GM08714 (cell line): ENCODE results near the gene SAMD14.
A peak's percentile ranks its signal among the peaks of the same experiment; 100 is the strongest.

Source experiments
- H3K4me3 ChIP-seq: fragments of 200-500 bp; sonication (Bioruptor generic); 2 replicates; pipeline ENCODE4 v1.5.1; 2014; ENCODE audit warnings: mild to moderate bottlenecking, low read length, inconsistent platforms
- ZNF274 ChIP-seq: IDR thresholded peaks from 2 replicates; pipeline ENCODE4 v1.6.1; 2012; ENCODE audit warnings: mild to moderate bottlenecking, low read depth, low read length

SAMD14 gene

GRCh38 chr17:50146927-50147665 is 17.1 kb upstream of the SAMD14 start:
- peak overlapping the region; percentile 90 for H3K4me3 ChIP-seq
- TF ChIP-seq ZNF274 = no peak

GRCh38 chr17:50146230-50146926 is 16.4 kb upstream of the SAMD14 start:
- TF ChIP-seq ZNF274 = no peak
- H3K4me3 ChIP-seq = peak overlapping the region; percentile 90; the same call in 1 of the 2 replicates

- H3K4me3 ChIP-seq = no peak overlapping the region; the same call in 1 of the 2 replicates
- TF ChIP-seq ZNF274 = no peak
Measured at GRCh38 chr17:50145532-50146229, 15.7 kb upstream of the SAMD14 start.

- TF ChIP-seq ZNF274 = no peak
- H3K4me3 ChIP-seq = no peak overlapping the region
Measured at GRCh38 chr17:50144845-50145531, 15.0 kb upstream of the SAMD14 start.

GRCh38 chr17:50144355-50144754 is 14.4 kb upstream of the SAMD14 start:
- no peak for TF ChIP-seq ZNF274

GRCh38 chr17:50143461-50144176 is 13.7 kb upstream of the SAMD14 start:
- no peak overlapping the region for H3K4me3 ChIP-seq
- TF ChIP-seq ZNF274 = no peak

More at GRCh38 chr17:50144355-50144754, 14.4 kb upstream of the SAMD14 start:
- H3K4me3 ChIP-seq = no peak overlapping the region

DNA sequence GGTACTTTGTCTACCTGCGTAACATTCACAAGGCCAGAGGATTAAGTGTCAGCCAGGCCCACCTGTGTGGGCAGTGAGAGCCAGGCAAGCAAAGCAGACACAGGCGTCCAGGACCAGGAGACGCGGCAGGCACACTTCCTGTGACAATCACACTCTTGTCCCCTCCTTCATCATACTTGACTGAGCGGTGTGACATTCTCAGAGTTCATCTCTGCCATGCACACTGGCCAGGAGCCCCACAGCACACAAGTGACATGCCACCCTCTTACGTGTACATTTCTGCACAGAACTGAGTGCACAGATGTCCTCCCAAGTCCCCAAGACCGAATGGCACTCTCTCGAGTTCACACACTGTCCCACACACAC is 11.8 kb upstream of the SAMD14 start:
- H3K4me3 ChIP-seq = no peak overlapping the region
- no peak for TF ChIP-seq ZNF274

DNA sequence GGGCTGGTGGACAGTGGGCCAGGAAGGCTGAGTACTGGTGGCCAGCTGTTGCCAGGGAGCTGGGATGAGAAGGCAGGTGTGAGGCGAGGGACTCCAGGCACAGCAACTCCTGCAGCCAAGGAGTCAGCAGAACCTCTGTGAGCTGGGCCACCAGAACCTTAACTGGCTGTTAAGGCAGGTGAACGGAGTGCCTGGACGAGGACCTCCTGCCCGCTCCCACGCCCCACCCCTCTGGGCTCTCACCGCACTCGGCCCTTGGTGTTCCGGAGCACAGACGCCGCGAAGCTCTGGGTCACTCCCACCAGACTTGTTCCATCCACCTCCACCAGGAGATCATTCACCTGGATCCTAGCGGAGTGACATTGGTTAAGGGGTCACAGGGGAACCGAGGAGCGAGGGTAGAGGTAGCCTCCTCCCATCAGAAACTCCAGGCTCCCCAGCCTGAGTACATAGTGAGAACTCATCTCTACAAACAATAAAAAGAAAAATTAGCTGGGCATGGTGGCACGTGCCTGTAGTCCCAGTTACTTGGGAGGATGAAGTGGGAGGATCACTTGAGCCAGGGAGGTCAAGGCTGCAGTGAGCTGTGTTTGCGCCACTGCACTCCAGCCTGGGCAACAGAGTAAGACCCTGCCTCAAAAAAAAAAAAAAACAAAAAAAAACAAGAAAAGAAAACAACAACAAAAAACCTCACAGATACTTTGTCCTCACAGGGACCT is 11.2 kb upstream of the SAMD14 start:
- TF ChIP-seq ZNF274 = no peak
- H3K4me3 ChIP-seq = no peak overlapping the region

- no peak overlapping the region for H3K4me3 ChIP-seq
- TF ChIP-seq ZNF274 = no peak
Measured at GRCh38 chr17:50139950-50140885, 10.3 kb upstream of the SAMD14 start.

DNA sequence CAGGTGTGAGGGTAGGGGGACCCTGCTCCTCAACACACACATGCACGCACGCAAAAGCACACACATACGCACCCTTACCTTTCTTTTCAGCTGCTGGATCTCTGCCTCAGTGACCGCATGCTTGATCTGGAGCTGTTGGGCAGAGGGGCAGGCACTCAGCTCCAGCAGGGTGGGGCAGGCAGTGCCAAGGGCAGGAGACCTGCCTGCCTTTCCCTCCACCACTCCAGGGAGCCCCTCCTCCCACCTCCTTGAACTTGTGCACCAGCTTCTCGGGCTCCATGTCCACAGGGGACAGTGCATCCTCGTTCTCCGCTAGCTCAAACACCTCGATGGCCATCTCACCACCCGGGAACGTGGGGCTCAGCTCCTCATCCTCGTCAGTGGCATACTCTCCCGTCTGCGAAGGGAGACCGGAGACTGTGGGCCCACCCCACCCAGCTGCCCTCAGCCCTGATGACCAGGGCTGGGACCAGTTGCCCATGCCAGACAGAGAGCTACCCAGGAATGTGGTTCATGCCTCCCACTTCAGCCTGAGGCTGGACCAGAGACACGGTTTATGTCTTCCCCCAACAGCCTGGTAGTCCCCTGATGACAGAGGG is 9.3 kb upstream of the SAMD14 start:
- no peak overlapping the region for H3K4me3 ChIP-seq
- TF ChIP-seq ZNF274 = no peak

GRCh38 chr17:50137042-50137441 is 7.1 kb upstream of the SAMD14 start:
- TF ChIP-seq ZNF274 = no peak
- no peak overlapping the region for H3K4me3 ChIP-seq
